Loucy (cell line): ENCODE data around the gene KBTBD12.

Experiments
- EZH2phosphoT487 ChIP-seq: fragments of 200-600 bp; IDR thresholded peaks from 2 replicates; pipeline ENCODE4 v1.6.1; 2018; ENCODE audit warnings: antibody characterized with exemption, mild to moderate bottlenecking, moderate library complexity, borderline replicate concordance
- TF ChIP-seq, protein P1 (sequence below): fragments of 200-600 bp; sonication (generic); conservative IDR thresholded peaks from 2 replicates; pipeline ENCODE4 v1.5.1; 2014; ENCODE audit warnings: mild to moderate bottlenecking, antibody characterized with exemption, low read length

DNA sequence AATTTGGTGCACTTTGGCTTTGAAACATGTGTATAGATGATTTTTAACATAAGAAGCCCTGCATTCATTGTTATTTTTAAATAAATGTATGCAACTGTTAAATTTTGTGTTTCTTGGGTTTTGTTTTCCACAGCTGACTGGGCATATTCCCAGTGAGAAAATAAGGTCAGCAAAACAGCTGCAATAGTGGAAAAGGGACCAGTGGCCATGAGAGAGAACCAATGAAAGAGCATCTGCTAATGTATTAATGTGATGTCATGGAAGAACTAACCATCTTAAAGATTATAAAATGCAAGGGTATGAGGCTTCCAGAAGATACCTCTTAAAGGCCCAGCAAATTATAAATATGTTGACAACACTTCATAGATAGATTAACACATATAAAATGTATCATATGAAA, 31.0 kb upstream of the KBTBD12 start:
- TF ChIP-seq, protein P1, sequence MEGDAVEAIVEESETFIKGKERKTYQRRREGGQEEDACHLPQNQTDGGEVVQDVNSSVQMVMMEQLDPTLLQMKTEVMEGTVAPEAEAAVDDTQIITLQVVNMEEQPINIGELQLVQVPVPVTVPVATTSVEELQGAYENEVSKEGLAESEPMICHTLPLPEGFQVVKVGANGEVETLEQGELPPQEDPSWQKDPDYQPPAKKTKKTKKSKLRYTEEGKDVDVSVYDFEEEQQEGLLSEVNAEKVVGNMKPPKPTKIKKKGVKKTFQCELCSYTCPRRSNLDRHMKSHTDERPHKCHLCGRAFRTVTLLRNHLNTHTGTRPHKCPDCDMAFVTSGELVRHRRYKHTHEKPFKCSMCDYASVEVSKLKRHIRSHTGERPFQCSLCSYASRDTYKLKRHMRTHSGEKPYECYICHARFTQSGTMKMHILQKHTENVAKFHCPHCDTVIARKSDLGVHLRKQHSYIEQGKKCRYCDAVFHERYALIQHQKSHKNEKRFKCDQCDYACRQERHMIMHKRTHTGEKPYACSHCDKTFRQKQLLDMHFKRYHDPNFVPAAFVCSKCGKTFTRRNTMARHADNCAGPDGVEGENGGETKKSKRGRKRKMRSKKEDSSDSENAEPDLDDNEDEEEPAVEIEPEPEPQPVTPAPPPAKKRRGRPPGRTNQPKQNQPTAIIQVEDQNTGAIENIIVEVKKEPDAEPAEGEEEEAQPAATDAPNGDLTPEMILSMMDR = no peak
- TF ChIP-seq EZH2phosphoT487 = no peak
